ENCODE measurements around the gene MOCOS. TPM values are rescaled to one million over a fixed set of nuclear protein-coding genes. Genes with fewer than 3 reads are reported as not detected.
A peak's percentile ranks its signal among the peaks of the same experiment; 100 is the strongest.

MOCOS gene
- total RNA-seq, 1 donor: 13.1 TPM

DNA sequence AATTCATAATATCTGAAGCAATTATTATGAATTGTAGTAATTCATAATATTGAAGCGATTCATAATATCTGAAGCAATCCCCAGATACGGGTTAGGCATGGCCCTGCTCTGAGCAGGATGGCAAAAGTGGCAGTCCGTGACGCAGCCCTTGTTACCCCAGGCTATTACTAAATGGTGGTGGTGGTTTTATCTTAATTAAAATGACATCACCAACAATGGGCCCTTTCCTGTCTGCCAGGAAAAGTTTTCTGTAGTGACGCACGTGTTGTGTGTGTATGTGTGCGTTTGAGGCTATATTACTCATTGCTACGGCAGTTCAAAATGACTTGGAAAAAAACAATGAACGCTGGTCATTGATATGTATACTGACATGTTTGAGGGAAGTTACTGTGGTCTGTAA, 10.6 kb upstream of the MOCOS start:
- DNase-seq (ENCODE audit: low read depth): peak; percentile 84
- TF ChIP-seq CTCF (IDR thresholded peaks at IDR 0.05; ENCODE audit: insufficient read depth, low read length): no peak
- no peak overlapping the region for H3K4me3 ChIP-seq (ENCODE audit: low read depth, low read length)

- no peak for DNase-seq (ENCODE audit: low read depth)
- TF ChIP-seq CTCF (IDR thresholded peaks at IDR 0.05; ENCODE audit: insufficient read depth, low read length): no peak
- no peak overlapping the region for H3K4me3 ChIP-seq (ENCODE audit: low read depth, low read length)
Observed at GRCh38 chr18:36177913-36178312, 9.4 kb upstream of the MOCOS start.

GRCh38 chr18:36179562-36180355, 7.5 kb upstream of the MOCOS start:
- peak; percentile 92 for DNase-seq (ENCODE audit: low read depth)
- no peak for TF ChIP-seq CTCF (IDR thresholded peaks at IDR 0.05; ENCODE audit: insufficient read depth, low read length)
- H3K4me3 ChIP-seq (ENCODE audit: low read depth, low read length): no peak overlapping the region

GRCh38 chr18:36181441-36181840, 5.9 kb upstream of the MOCOS start:
- DNase-seq (ENCODE audit: low read depth): no peak
- H3K4me3 ChIP-seq (ENCODE audit: low read depth, low read length): no peak overlapping the region
- no peak for TF ChIP-seq CTCF (IDR thresholded peaks at IDR 0.05; ENCODE audit: insufficient read depth, low read length)

DNA sequence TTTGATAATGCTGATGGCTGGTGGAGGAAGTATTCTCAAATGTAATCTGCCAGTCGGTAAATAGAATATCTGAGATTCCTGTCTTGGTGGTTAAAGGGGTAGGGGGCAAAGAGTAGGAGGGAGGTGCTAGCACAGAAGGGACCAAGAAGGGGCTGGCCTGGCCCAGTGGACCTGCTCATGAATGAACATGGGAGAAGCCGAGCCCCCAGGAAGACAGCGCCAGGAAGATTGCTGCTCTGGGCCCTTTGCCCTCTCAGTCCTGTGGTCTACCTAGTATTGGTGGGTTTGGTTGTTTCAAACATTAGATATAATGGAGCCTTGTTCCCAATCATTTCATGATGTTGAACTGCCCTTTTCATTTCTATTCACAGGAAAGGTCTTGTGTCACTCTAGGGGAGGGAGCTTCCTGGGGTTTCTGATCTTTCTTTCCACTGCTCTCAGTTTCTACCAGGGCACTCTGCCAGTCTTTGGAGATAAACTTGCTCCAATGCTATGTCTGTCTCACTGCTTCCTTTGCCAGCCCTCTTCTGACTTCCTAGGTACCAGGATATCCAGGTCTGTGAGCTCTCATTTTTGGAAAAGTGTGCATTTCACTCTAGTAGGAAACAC, 5.3 kb upstream of the MOCOS start:
- peak; percentile 21 for DNase-seq (ENCODE audit: low read depth)
- no peak overlapping the region for H3K4me3 ChIP-seq (ENCODE audit: low read depth, low read length)
- no peak for TF ChIP-seq CTCF (IDR thresholded peaks at IDR 0.05; ENCODE audit: insufficient read depth, low read length)

DNA sequence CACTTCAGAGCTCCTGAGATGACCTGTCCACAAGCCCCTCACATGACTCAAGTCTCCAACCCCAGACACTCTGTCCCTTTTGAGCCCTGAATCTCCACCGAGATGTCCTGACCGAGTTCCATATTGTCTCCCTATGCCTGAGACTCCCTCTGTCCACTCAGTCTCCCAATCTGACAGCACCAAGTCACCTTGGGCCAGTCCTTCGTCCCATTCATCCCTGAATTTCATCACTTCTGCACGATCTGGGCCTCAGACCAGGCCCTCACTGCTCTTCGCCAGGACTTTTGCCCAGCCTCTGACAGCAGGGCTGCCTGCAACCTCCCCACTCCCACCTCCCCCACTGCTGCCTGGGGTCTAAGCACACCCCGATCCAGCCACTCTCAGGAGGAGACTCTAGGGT, 4.3 kb upstream of the MOCOS start:
- H3K4me3 ChIP-seq (ENCODE audit: low read depth, low read length): no peak overlapping the region
- no peak for DNase-seq (ENCODE audit: low read depth)
- no peak for TF ChIP-seq CTCF (IDR thresholded peaks at IDR 0.05; ENCODE audit: insufficient read depth, low read length)

All from fibroblast of the aortic adventitia (primary cell).